Heart right ventricle (tissue), 16 donors: ENCODE results near the gene TIAM1. TPM values are rescaled to one million over a fixed set of nuclear protein-coding genes. Genes with fewer than 3 reads are reported as not detected.
"Not testable (repeated sequence)": the region's sequence is repeated elsewhere in the genome, so short reads cannot be mapped to it uniquely, and the experiment has no call there.

ENCODE experiments used
- ATAC-seq, 8 donors: fragments of 200-7000 bp; cut with Tn5 transposase; one replicate each; pipeline ENCODE4 v1.9.1; 2020; ENCODE audit warnings: mild to moderate bottlenecking in 8 of 8, moderate library complexity in 8 of 8, moderate number of reproducible peaks in 1 of 8
- DNase-seq, 2 donors: peaks; one replicate each; pipeline ENCODE4 v3.0.0-alpha.2; 2020
- H3K27ac ChIP-seq, 10 donors: fragments of 200-600 bp; sonication (generic) in 2 of 10; one replicate each; pipeline versions ENCODE4 v1.5.0 to v1.8.0; 2020 to 2022; ENCODE audit warnings: mild to moderate bottlenecking in 3 of 10
- H3K27me3 ChIP-seq, 7 donors: fragments of 200-600 bp; one replicate each; pipeline ENCODE4 v1.8.0; 2021 to 2022; ENCODE audit warnings: mild to moderate bottlenecking in 2 of 7
- H3K36me3 ChIP-seq, 9 donors: fragments of 200-600 bp; sonication (generic) in 1 of 9; one replicate each; pipeline versions ENCODE4 v1.5.0 to v1.8.0; 2020 to 2022; ENCODE audit warnings: mild to moderate bottlenecking in 2 of 9
- H3K4me1 ChIP-seq, 9 donors: fragments of 200-600 bp; sonication (generic) in 1 of 9; one replicate each; pipeline versions ENCODE4 v1.5.0 to v1.8.0; 2020 to 2022; ENCODE audit warnings: mild to moderate bottlenecking in 4 of 9
- H3K4me3 ChIP-seq, 10 donors: fragments of 200-600 bp; sonication (generic) in 2 of 10; one replicate each; pipeline versions ENCODE4 v1.5.0 to v1.8.0; 2020 to 2022; ENCODE audit warnings: mild to moderate bottlenecking in 7 of 10, moderate library complexity in 2 of 10
- H3K9me3 ChIP-seq, 11 donors: fragments of 200-600 bp in 10 of 11; sonication (generic) in 2 of 11; one replicate each; pipeline versions ENCODE4 v1.5.0 to v1.8.0; 2013 to 2022; ENCODE audit warnings: mild to moderate bottlenecking in 2 of 11, control low read depth in 1 of 11, moderate library complexity in 1 of 11
- WGBS, 2 donors: extraction: QIAGEN DNeasy Blood & Tissue Kit; methylation state at CpG; one replicate each; pipeline ENCODE4 v1.1.7; 2013; ENCODE audit warnings: inconsistent platforms in 1 of 2; 5-methylcytosine and 5-hydroxymethylcytosine counted together
- intact Hi-C, 10 donors: fragments of 100-400 bp; cut with DNase I; formaldehyde crosslinking; loops; one replicate each; pipeline versions ENCODE4 v1.11.1 to v1.14.2; 2022
- polyA plus RNA-seq, 2 donors: library from polyadenylated mRNA; stranded (reverse); fragments of 200-250 nt; gene quantifications; one replicate each; pipeline ENCODE4 v1.2.3, GENCODE V29; 2013
- total RNA-seq, 10 donors: library from RNA; stranded (reverse); fragmentation: NEBNext Ultra II Directional in 3 of 10; extraction: Animal tissue kit (Norgen Biotek cat#: 25700) in 3 of 10; gene quantifications; one replicate each; pipeline versions ENCODE4 v1.2.1 to v1.2.4, GENCODE V29; 2021 to 2023
- TF ChIP-seq, protein P1 (sequence below), 9 donors: fragments of 200-600 bp; sonication (generic) in 2 of 9; IDR thresholded peaks; one replicate each; pipeline versions ENCODE4 v1.5.0 to v1.8.0; 2021 to 2022; ENCODE audit warnings: antibody characterized with exemption in 9 of 9, mild to moderate bottlenecking in 5 of 9, moderate library complexity in 1 of 9
- donor health status: Arrhythmogenic right ventricular cardiomyopathy.
- donor health status: ischemic (EF 13 %, LVEDD 7.1; RV severe dilation, severe dysfunction).
- donor health status: healthy with polysubstance abuse.
- donor health status: DM: no; HTN: yes; CAD: no.
- donor health status: DM: no; HTN: no; CAD: no.
- donor health status: ischemic (EF 25% LVEDD 6.9; RV normal size, moderate dysfunction).
- donor health status: ischemic (EF 25% LVEDD 5.7; RV mildly dilated, moderate dysfunction).
- donor health status: healthy.
- donor health status: DM: yes; HTN: yes; CAD: no.
- donor health status: Ischemic cardiomyopathy.
- donor health status: ischemic (EF 35%, LVEDD 5.7; RV mildly dilated, moderate dysfunction).
- donor health status: nonischemic (EF 11% LVEDD 7.7; RV severe dilation, severe dysfunction).
- donor health status: DM: yes; HTN: yes; CAD: no.
- donor health status: PGD.
- donor health status: ischemic (EF 29% LVEDD 5.4; RV normal size, mild dysfunction).
- donor health status: nonischemic (EF 23%, LVEDD 6.1; RV moderate dilation, normal function).

TIAM1 gene
- total and polyA plus RNA-seq, 12 donors, result 0.97 to 4.5 (median 2.0) TPM

DNA sequence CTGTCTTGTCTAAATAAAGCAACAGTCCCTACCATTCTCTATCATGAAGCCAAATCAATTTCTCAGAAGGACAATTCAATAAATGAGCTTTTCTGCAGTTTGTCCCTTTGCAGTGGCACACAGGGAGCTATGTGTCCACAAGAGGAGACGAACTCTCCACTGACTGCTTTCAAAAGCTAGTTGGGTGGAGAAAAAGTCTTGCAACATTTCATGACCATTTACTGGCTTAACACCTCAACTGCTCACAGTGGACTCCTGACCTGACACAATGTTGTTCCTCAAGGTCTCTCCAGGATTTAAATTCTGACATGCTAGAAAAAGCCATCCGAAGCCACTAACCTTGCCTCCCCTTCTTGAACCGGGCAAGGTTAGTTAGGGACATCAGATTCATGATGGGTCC, 111.7 kb downstream of the TIAM1 start:
- no peak for DNase-seq
- peaks cover 0 to 8% (median 0%) of the 10 kb centered on the region in 11 donors for H3K9me3 ChIP-seq
- no peaks in the 10 kb centered on the region for H3K36me3 ChIP-seq
- no peak overlapping the region for H3K27ac ChIP-seq
- 91 to 93% methylated on average over 3 of the region's 3 CpGs for WGBS, 2 donors
- H3K27me3 ChIP-seq, result peaks cover 0 to 3% (median 0%) of the 10 kb centered on the region in 7 donors
- ATAC-seq, result no peak
- H3K4me3 ChIP-seq, result no peak overlapping the region
- H3K4me1 ChIP-seq, result no peaks in the 10 kb centered on the region
- intact Hi-C loops, result no loop called here
- TF ChIP-seq, protein P1, sequence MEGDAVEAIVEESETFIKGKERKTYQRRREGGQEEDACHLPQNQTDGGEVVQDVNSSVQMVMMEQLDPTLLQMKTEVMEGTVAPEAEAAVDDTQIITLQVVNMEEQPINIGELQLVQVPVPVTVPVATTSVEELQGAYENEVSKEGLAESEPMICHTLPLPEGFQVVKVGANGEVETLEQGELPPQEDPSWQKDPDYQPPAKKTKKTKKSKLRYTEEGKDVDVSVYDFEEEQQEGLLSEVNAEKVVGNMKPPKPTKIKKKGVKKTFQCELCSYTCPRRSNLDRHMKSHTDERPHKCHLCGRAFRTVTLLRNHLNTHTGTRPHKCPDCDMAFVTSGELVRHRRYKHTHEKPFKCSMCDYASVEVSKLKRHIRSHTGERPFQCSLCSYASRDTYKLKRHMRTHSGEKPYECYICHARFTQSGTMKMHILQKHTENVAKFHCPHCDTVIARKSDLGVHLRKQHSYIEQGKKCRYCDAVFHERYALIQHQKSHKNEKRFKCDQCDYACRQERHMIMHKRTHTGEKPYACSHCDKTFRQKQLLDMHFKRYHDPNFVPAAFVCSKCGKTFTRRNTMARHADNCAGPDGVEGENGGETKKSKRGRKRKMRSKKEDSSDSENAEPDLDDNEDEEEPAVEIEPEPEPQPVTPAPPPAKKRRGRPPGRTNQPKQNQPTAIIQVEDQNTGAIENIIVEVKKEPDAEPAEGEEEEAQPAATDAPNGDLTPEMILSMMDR (IDR thresholded peaks at IDR 0.05), result no peak

DNA sequence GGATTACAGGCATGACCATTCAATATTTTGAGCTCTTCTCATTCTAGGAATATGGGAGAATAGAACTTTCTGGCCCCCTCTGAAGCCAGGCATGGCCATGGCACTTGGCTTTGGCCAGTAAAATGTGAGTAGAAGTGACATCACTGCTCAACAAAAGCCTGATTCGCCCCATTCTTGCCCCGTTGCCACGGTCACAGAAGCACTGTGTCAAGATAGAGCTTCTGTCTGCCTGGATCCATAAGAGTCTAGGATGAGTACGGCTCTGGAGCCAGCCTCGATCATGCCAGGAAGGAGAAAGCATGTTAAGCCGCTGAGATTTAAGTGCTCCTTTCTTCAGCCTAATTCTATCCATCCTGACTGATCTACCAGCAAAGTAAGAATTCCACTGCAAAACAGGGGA, 113.1 kb downstream of the TIAM1 start:
- WGBS, 2 donors, result 95 to 96% methylated on average over 6 of the region's 6 CpGs
- no peak for ATAC-seq
- H3K27me3 ChIP-seq, result peaks cover 0 to 3% (median 0%) of the 10 kb centered on the region in 7 donors
- no peak overlapping the region for H3K4me3 ChIP-seq
- H3K36me3 ChIP-seq, result no peaks in the 10 kb centered on the region
- H3K4me1 ChIP-seq, result no peaks in the 10 kb centered on the region
- TF ChIP-seq, protein P1 (IDR thresholded peaks at IDR 0.05), result no peak
- no peak for DNase-seq
- peaks cover 0 to 8% (median 0%) of the 10 kb centered on the region in 11 donors for H3K9me3 ChIP-seq
- intact Hi-C loops, result no loop called here
- H3K27ac ChIP-seq, result no peak overlapping the region

DNA sequence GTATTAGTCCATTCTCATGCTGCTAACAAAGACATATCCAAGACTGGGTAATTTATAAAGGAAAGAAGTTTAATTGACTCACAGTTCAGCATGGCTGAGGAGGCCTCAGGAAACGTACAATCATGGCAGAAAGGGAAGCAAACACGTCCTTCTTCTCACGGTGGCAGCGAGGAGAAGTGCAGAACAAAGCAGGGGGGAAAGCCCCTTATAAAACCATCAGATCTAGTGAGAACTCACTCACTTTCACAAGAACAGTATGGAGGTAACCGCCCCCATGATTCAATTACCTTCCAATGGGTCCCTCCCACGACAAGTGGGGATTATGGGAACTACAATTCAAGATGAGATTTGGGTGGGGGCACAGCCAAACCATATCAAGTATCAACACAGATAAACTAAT, 115.3 kb downstream of the TIAM1 start:
- H3K9me3 ChIP-seq, DNase-seq, H3K27ac ChIP-seq, ATAC-seq, H3K4me3 ChIP-seq, H3K4me1 ChIP-seq, intact Hi-C loops, H3K27me3 ChIP-seq, H3K36me3 ChIP-seq: not testable (repeated sequence)
- 82 to 91% methylated on average over 6 of the region's 6 CpGs for WGBS, 2 donors

DNA sequence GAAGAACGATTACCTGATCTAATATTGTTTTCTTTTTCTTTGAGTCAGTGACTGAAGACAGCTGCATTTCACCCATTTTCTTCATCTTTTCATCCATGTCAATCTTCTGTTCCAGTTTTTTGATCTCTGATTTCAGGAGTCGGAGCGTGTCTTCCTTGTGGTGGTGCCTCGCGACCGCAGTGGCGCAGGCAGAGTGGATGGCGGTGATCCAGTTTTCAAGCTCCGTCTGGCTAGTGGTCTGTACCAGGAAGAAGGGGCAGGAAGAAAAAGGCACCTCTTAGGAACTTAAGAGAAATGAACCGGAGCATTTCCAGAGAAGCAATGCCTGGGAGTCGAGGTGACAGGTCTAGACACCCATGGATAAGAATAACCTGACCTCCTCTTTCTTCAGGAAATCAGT, 118.3 kb downstream of the TIAM1 start:
- peaks cover 0 to 13% (median 0%) of the 10 kb centered on the region in 9 donors for H3K4me1 ChIP-seq
- no peak overlapping the region for H3K4me3 ChIP-seq
- H3K9me3 ChIP-seq, result no peaks in the 10 kb centered on the region
- 89 to 94% methylated on average over 11 of the region's 11 CpGs for WGBS, 2 donors
- H3K27ac ChIP-seq, result no peak overlapping the region
- no peaks in the 10 kb centered on the region for H3K36me3 ChIP-seq
- TF ChIP-seq, protein P1 (IDR thresholded peaks at IDR 0.05), result no peak
- H3K27me3 ChIP-seq, result peaks cover 0 to 2% (median 0%) of the 10 kb centered on the region in 7 donors
- DNase-seq (no peak), ATAC-seq (no peak)
- intact Hi-C loops, result no loop called here

DNA sequence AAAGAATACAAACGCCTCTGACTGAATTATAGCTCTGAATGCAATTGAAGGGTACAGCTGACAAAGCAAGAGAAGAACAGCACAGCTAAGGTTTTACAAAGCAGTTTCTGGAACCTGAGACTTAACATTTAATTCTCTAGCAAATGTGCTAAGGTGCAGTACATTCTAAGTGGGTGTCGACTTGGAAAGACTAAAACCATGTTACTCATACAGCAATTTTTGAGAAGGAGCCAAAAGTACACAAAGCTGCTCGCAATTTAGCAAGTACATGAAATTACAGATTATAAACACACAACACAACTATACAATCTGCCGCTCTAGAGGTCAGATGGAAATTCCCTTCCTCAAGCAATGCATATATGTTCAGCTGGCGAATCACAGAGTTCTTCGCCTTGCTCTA, 121.9 kb downstream of the TIAM1 start:
- H3K36me3 ChIP-seq, result no peaks in the 10 kb centered on the region
- TF ChIP-seq, protein P1 (IDR thresholded peaks at IDR 0.05), result no peak
- H3K4me3 ChIP-seq, result no peak overlapping the region
- ATAC-seq (no peak), DNase-seq (no peak)
- peaks cover 0 to 24% (median 0%) of the 10 kb centered on the region in 9 donors for H3K4me1 ChIP-seq
- H3K27ac ChIP-seq, result no peak overlapping the region
- H3K27me3 ChIP-seq, result peaks cover 0 to 10% (median 0%) of the 10 kb centered on the region in 7 donors
- 74 to 83% methylated on average over 6 of the region's 6 CpGs for WGBS, 2 donors
- intact Hi-C loops, result no loop called here
- no peaks in the 10 kb centered on the region for H3K9me3 ChIP-seq
